ENCODE results near the gene TM7SF3.

DNA sequence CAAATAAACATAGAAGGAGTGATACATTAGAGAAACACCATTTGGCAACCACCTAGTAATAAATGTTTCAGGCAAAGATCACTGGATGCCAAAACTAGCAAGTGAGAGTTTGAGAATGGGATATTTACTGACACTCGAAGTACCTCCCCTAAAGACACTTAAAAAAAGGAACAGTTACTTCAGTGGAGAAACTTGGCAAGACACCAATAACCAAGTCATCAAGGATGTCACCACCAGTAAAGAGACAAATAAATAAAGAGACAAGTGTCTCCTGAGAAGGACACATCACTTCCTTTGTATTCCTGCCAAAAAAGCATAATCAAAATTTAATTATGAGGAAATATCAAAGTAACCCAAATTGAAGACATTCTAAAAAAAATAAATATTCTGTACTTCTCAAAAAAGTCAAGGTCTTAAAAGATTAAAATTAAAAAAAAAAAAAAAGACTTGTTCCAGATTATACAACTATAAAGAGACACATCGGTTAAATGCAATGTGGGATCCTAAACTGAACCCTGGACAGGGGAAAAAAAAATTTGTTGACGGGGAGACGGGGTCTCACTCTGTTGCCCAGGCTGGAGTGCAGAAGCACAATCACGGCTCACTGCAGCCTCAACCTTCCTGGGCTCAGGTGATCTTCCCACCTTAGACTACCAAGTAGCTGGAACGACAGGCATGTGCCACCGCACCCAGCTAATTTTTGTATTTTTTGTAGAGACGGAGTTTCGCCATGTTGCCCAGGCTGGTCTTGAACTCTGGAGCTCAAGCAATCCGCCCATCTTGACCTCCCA, 26.4 kb downstream of the TM7SF3 start:
- TF ChIP-seq, protein P1, sequence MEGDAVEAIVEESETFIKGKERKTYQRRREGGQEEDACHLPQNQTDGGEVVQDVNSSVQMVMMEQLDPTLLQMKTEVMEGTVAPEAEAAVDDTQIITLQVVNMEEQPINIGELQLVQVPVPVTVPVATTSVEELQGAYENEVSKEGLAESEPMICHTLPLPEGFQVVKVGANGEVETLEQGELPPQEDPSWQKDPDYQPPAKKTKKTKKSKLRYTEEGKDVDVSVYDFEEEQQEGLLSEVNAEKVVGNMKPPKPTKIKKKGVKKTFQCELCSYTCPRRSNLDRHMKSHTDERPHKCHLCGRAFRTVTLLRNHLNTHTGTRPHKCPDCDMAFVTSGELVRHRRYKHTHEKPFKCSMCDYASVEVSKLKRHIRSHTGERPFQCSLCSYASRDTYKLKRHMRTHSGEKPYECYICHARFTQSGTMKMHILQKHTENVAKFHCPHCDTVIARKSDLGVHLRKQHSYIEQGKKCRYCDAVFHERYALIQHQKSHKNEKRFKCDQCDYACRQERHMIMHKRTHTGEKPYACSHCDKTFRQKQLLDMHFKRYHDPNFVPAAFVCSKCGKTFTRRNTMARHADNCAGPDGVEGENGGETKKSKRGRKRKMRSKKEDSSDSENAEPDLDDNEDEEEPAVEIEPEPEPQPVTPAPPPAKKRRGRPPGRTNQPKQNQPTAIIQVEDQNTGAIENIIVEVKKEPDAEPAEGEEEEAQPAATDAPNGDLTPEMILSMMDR (IDR thresholded peaks at IDR 0.05), result no peak
- no peak for TF ChIP-seq POLR2A (IDR thresholded peaks at IDR 0.05)
